Measurements from ENCODE around the gene CORO2A.

DNA sequence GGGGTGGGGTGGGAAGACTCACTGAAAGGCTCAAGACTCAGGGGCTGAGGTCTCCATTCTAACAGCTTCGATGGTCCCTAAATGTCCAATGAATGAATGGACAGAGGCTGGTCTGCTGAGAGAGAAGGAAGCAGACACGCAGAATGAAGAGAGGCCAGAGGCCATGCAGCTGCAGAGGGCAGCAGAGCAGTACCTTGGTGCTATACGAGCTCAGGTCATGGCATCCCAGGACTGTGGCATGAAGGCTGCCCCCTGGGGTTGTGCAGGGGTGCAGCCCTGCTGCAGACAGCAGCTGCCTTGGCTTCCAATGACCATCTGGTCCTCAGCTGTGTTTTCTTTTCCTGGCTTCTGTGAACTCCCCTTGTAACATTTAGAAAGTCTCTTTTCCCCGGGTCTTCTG is 15.2 kb upstream of the CORO2A start:
- TF ChIP-seq POLR2AphosphoS5 (IDR thresholded peaks at IDR 0.05): no peak
- TF ChIP-seq, protein P1, sequence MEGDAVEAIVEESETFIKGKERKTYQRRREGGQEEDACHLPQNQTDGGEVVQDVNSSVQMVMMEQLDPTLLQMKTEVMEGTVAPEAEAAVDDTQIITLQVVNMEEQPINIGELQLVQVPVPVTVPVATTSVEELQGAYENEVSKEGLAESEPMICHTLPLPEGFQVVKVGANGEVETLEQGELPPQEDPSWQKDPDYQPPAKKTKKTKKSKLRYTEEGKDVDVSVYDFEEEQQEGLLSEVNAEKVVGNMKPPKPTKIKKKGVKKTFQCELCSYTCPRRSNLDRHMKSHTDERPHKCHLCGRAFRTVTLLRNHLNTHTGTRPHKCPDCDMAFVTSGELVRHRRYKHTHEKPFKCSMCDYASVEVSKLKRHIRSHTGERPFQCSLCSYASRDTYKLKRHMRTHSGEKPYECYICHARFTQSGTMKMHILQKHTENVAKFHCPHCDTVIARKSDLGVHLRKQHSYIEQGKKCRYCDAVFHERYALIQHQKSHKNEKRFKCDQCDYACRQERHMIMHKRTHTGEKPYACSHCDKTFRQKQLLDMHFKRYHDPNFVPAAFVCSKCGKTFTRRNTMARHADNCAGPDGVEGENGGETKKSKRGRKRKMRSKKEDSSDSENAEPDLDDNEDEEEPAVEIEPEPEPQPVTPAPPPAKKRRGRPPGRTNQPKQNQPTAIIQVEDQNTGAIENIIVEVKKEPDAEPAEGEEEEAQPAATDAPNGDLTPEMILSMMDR (IDR thresholded peaks at IDR 0.05): no peak
- TF ChIP-seq POLR2A (IDR thresholded peaks at IDR 0.05; ENCODE audit: low read depth): no peak
- no peak for TF ChIP-seq EP300 (IDR thresholded peaks at IDR 0.05)

Data from esophagus muscularis mucosa (tissue), 4 donors.